NCI-H1105 treated with DMSO at 0.1 percent for 48 hours (cell line): ENCODE data around the gene ZNF385B.
A peak's percentile ranks its signal among the peaks of the same experiment; 100 is the strongest.

Experiments
- DNase-seq: peaks from one replicate; lab custom pipeline; 2025; lab: John Stamatoyannopoulos, UW

ZNF385B gene

GRCh38 chr2:179856205-179856604 lies 5.2 kb downstream of the ZNF385B start:
- no peak for DNase-seq

GRCh38 chr2:179855673-179856072 lies 5.7 kb downstream of the ZNF385B start:
- DNase-seq = no peak

GRCh38 chr2:179854891-179855290 lies 6.5 kb downstream of the ZNF385B start:
- DNase-seq = no peak

- no peak for DNase-seq
These were observed 8.3 kb downstream of the ZNF385B start for GRCh38 chr2:179853108-179853507.

- DNase-seq = no peak
These were observed 11.2 kb downstream of the ZNF385B start for GRCh38 chr2:179850188-179850587.

- no peak for DNase-seq
These were observed 11.7 kb downstream of the ZNF385B start for GRCh38 chr2:179849719-179850118.

- DNase-seq = no peak
These were observed 17.9 kb downstream of the ZNF385B start for GRCh38 chr2:179843541-179843940.

- peak; percentile 6 for DNase-seq
These were observed 18.8 kb downstream of the ZNF385B start for GRCh38 chr2:179842498-179843153.

GRCh38 chr2:179840840-179841239 lies 20.6 kb downstream of the ZNF385B start:
- no peak for DNase-seq

GRCh38 chr2:179837408-179837807 lies 24.0 kb downstream of the ZNF385B start:
- DNase-seq = no peak

GRCh38 chr2:179830043-179830787 lies 31.2 kb downstream of the ZNF385B start:
- DNase-seq = no peak

- DNase-seq = no peak
These were observed 35.1 kb downstream of the ZNF385B start for GRCh38 chr2:179826297-179826696.

- DNase-seq = no peak
These were observed 35.9 kb downstream of the ZNF385B start for GRCh38 chr2:179825494-179825893.

GRCh38 chr2:179824961-179825360 lies 36.5 kb downstream of the ZNF385B start:
- DNase-seq = no peak

GRCh38 chr2:179822540-179822939 lies 38.9 kb downstream of the ZNF385B start:
- DNase-seq = no peak

GRCh38 chr2:179818546-179818945 lies 42.9 kb downstream of the ZNF385B start:
- no peak for DNase-seq

GRCh38 chr2:179817181-179817841 lies 44.1 kb downstream of the ZNF385B start:
- no peak for DNase-seq

GRCh38 chr2:179814050-179814449 lies 47.4 kb downstream of the ZNF385B start:
- no peak for DNase-seq

GRCh38 chr2:179812501-179812900 lies 48.9 kb downstream of the ZNF385B start:
- no peak for DNase-seq

GRCh38 chr2:179811042-179811441 lies 50.4 kb downstream of the ZNF385B start:
- DNase-seq = no peak

GRCh38 chr2:179809606-179810005 lies 51.8 kb downstream of the ZNF385B start:
- no peak for DNase-seq

GRCh38 chr2:179805001-179805400 lies 56.4 kb downstream of the ZNF385B start:
- no peak for DNase-seq

- no peak for DNase-seq
These were observed 57.2 kb downstream of the ZNF385B start for GRCh38 chr2:179804206-179804605.
